SHP77 treated with DMSO at 0.1 percent for 48 hours (cell line): ENCODE data around the gene TOMM5.

Experiments used
- DNase-seq: peaks from one replicate; lab custom pipeline; 2025; lab: John Stamatoyannopoulos, UW

Gene TOMM5

DNA sequence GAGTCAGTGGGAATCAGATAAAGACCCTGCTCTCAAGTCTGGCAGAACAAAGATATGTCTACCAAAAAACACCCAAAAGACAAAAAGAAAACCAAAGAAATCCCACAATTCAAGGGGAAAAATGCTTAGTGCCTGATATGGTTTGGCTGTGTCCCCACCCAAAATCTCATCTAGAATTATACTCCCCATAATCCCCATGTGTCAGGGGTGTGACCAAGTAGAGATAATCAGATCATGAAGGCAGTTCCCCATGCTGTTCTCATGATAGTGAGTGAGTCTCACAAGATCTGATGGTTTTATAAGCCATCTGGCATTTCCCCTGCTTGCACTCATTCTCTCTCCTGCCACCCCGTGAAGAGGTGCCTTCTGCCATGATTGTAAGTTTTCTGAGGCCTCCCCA is 29.6 kb downstream of the TOMM5 start:
- DNase-seq, result no peak

GRCh38 chr9:37561682-37562081 is 30.7 kb downstream of the TOMM5 start:
- DNase-seq, result no peak

DNA sequence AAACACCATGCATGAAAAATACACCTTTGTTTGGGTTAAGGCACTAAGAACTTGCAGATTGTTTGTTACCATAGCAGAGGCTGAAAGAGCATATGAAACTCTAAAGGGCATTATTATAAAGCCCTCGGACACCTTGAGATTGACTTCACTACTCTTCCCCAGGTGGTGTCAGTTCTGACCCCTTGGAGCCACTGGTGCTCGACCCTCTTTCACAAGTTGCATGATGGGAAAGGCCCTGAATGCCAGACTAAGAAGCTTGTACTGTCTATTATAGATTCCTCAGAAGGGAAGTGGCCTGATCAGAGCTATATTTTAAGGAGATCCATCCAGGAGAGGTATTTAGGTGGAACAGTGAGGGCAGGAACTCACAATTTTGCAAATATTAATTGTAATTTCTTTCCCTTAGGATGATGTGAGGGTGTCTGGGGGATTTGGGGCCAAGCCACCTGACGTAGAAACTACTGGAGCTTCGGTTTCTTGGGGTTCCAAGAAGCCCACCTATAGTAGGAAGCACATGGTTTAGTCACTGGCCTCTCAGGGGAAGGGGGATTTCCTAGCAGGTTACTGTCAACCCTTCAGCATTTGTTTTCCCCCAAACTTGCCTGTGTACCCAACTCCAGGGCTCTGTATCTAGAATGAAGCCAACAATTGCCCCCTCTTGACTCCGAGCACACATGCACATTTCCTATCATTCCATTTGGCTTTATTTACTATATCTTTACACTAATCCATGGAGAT is 32.4 kb downstream of the TOMM5 start:
- DNase-seq, result no peak

- DNase-seq, result no peak
Observed at GRCh38 chr9:37559125-37559524, 33.3 kb downstream of the TOMM5 start.

DNA sequence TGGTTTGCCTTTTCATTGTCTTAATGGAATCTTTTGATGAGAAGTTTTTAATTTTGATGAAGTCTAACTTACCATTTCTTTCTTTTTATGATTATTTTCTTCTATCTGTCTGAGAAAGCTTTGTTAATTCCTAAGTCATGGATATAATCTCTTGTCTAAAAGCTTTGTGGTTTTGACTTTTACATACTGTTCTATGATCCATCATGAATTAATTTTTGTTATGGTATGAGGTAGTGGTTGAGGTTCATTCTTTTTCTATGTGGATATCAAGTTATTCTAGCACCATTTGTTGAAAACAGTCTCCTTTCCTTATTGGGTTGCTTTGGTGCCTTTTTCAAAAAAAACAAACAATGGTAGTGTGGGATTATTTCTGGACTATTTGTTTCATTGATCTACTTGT is 36.6 kb downstream of the TOMM5 start:
- DNase-seq, result no peak

DNA sequence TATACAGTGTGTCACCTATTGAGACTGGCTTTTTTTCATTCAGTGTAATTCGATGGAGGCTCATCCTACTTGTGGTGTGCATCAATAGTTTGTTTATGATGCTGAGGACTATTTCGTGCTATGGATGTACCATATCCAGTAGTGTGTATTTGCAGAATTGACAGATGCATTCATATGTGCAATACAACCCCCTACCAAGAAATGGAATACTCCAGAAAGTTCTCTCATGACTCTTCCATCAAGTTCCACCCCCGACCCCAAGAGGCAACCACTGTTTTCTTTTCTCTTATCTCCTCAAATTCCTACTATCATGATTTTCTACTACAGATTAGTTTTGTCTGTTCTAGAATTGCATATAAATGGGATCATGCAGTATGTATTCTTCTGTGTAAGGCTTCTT is 38.1 kb downstream of the TOMM5 start:
- no peak for DNase-seq

- DNase-seq, result no peak
Observed at GRCh38 chr9:37551888-37552287, 40.5 kb downstream of the TOMM5 start.

DNA sequence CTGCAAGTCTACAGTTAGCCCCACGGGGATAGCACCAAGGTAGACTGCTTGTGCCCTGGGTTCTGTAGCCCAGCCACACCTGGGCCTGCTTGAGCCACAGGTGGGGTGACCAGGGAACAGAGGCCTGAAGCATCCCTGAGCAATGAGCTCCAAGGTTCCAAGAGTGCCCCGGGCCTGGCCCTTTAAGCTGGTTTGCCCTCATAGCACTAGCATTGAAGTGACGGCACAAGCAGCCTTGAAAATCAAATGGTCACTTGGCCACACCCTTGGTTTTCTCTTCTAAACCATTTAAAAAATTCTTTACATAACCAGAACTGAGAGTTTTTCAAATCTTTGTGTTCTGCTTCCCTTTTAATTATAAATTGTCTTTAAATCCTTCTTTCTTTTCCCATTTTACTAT is 40.9 kb downstream of the TOMM5 start:
- DNase-seq, result no peak

GRCh38 chr9:37550781-37551180 is 41.6 kb downstream of the TOMM5 start:
- no peak for DNase-seq

DNA sequence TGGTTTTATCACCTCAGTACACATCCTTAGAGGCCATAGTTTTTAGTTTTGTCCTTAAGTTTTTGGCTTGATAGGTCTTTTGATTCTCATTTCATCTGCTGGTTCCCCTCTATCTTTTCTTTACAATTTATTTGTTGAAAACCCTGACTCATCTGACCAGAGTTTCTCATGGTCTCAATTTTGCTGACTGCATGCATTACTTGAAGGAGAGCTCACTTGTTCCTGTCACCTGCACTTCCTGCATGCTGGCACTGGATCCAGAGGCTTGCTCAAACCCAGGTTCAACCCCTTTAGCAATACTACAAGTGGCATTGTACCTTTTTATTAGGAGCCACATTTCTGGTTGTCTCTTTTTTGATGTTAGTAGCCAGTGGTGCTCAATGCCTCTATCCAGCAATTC is 42.9 kb downstream of the TOMM5 start:
- DNase-seq, result no peak

GRCh38 chr9:37547328-37547878 is 45.0 kb downstream of the TOMM5 start:
- DNase-seq, result no peak

DNA sequence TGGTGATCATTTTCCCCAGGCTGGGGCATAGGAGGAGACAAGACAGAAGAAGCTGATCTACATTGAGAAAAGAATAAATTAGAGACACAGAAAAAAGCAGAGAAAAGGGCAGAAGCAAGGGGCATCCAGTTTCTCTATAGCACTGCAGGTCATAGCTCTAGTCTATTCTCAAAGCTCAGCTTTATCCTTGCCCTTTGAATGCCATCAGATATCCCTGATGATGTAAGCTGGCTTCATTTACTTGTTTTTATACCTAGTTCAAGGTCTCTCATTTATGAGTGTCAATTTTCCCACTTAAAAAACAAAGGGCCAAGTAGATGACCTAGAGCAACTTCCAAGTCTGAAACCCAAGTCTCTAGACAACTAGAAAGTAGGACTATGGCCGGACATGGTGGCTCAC is 48.9 kb downstream of the TOMM5 start:
- no peak for DNase-seq

- no peak for DNase-seq
Observed at GRCh38 chr9:37542895-37543294, 49.5 kb downstream of the TOMM5 start.

GRCh38 chr9:37542488-37542887 is 49.9 kb downstream of the TOMM5 start:
- DNase-seq, result no peak

GRCh38 chr9:37541465-37541864 is 50.9 kb downstream of the TOMM5 start:
- DNase-seq, result no peak

DNA sequence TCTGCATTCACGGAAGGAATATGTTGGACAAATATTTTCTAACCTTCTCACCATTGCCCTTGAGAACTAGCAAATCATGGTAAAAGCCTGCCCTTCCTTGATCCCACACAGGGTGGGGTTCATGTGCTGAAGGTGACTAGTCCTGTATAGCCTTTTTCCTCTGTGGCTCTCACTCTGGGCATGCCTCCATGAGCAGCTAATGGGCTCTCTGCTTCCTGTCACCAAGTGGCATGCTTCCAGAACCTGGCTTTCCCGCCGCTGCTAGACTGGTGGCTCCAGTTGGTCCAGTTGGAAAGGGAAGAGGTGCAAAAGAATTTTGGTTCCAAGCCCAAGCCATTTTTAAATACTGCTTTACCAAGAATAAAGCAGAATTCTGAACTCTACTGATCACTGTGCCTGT is 51.8 kb downstream of the TOMM5 start:
- DNase-seq, result no peak

DNA sequence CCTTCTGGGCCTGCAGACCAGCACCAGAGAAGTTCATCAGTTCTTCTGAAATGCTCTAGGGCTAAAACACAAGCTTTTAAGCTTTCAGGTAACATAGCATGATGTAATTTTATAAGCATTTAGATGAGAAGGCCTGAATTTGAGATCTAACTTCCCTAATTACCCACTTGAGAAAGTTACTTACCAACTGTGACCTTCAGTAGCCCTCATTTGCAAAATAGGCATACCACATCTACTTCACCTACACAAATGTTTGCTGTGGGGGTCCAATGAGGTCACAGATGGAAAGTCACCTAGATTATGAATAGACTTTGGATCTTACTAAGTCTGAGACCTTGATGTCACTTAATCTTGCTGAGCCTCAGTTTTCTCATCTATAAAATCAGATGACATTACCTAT is 52.8 kb downstream of the TOMM5 start:
- no peak for DNase-seq
